Natural killer cell (primary cell): ENCODE measurements around the gene BAG3. TPM values are rescaled to one million over a fixed set of nuclear protein-coding genes. Genes with fewer than 3 reads are reported as not detected.

Experiments used
- ATAC-seq, 3 donors: fragments of 150-1000 bp in 2 of 3; fragments of 200-7000 bp in 1 of 3; cut with Tn5 transposase; 1 replicate in 1 of 3; 2 replicates in 2 of 3; pipeline ENCODE4 v1.10.0; 2021; ENCODE audit warnings: mild to moderate bottlenecking in 2 of 3, moderate library complexity in 2 of 3
- DNase-seq, 2 donors: peaks; one replicate each; pipeline versions ENCODE4 v3.0.0 to v3.0.0-alpha.2; 2013 to 2021; ENCODE audit warnings: mixed read lengths in 1 of 2
- H3K27ac ChIP-seq: one replicate; pipeline ENCODE4 v1.5.1; 2013; ENCODE audit warnings: mild to moderate bottlenecking, low read length
- H3K27me3 ChIP-seq: one replicate; pipeline ENCODE4 v1.6.1; 2013; ENCODE audit warnings: low read length; ENCODE audit not compliant: control insufficient read depth, insufficient read depth
- H3K36me3 ChIP-seq: one replicate; pipeline ENCODE4 v1.6.1; 2013; ENCODE audit warnings: low read length; ENCODE audit not compliant: control insufficient read depth, insufficient read depth
- H3K4me1 ChIP-seq: one replicate; pipeline ENCODE4 v1.6.1; 2013; ENCODE audit warnings: low read length; ENCODE audit not compliant: control insufficient read depth, insufficient read depth
- H3K4me3 ChIP-seq: one replicate; pipeline ENCODE4 v1.5.1; 2013; ENCODE audit warnings: low read length
- H3K9me3 ChIP-seq: one replicate; pipeline ENCODE4 v1.6.1; 2013; ENCODE audit warnings: low read length; ENCODE audit not compliant: control insufficient read depth, insufficient read depth
- H3K27ac Mint-ChIP-seq, 2 donors: one replicate each; pipeline ENCODE4 v1.8.0; 2022; ENCODE audit warnings: mild to moderate bottlenecking in 2 of 2, mixed read lengths in 2 of 2, moderate library complexity in 1 of 2
- H3K27me3 Mint-ChIP-seq, 2 donors: one replicate each; pipeline ENCODE4 v1.8.0; 2022; ENCODE audit warnings: low read depth in 2 of 2, mixed read lengths in 2 of 2
- H3K36me3 Mint-ChIP-seq: one replicate; pipeline ENCODE4 v1.8.0; 2022; ENCODE audit warnings: mixed read lengths
- H3K4me1 Mint-ChIP-seq, 2 donors: one replicate each; pipeline ENCODE4 v1.8.0; 2022; ENCODE audit warnings: mixed read lengths in 2 of 2
- H3K4me3 Mint-ChIP-seq: one replicate; pipeline ENCODE4 v1.8.0; 2022; ENCODE audit warnings: mild to moderate bottlenecking, moderate library complexity, mixed read lengths
- H3K9me3 Mint-ChIP-seq, 2 donors: one replicate each; pipeline ENCODE4 v1.8.0; 2022; ENCODE audit warnings: mixed read lengths in 2 of 2
- WGBS: methylation state at CpG from one replicate; pipeline ENCODE4 v1.1.7; 2013; ENCODE audit warnings: missing lambda C conversion rate; ENCODE audit not compliant: insufficient coverage; 5-methylcytosine and 5-hydroxymethylcytosine counted together
- intact Hi-C: fragments of 100-400 bp; cut with micrococcal nuclease; formaldehyde crosslinking; loops from one replicate; pipeline ENCODE4 v1.14.2; 2022
- total RNA-seq, 4 donors: library from RNA; stranded (reverse); fragments of 120-200 nt in 1 of 4; gene quantifications; one replicate each; pipeline versions ENCODE4 v1.2.3 to v1.2.4, GENCODE V29; 2013 to 2022
- TF ChIP-seq, protein P1 (sequence below): fragments of 200-600 bp; IDR thresholded peaks from one replicate; pipeline ENCODE4 v1.8.0; 2022; ENCODE audit warnings: antibody characterized with exemption

BAG3 gene
- total RNA-seq, 3 donors from 2014 or later (not counting 1 experiment from before 2014, with no cell fraction given), result 7.6 to 9.7 (median 8.3) TPM

DNA sequence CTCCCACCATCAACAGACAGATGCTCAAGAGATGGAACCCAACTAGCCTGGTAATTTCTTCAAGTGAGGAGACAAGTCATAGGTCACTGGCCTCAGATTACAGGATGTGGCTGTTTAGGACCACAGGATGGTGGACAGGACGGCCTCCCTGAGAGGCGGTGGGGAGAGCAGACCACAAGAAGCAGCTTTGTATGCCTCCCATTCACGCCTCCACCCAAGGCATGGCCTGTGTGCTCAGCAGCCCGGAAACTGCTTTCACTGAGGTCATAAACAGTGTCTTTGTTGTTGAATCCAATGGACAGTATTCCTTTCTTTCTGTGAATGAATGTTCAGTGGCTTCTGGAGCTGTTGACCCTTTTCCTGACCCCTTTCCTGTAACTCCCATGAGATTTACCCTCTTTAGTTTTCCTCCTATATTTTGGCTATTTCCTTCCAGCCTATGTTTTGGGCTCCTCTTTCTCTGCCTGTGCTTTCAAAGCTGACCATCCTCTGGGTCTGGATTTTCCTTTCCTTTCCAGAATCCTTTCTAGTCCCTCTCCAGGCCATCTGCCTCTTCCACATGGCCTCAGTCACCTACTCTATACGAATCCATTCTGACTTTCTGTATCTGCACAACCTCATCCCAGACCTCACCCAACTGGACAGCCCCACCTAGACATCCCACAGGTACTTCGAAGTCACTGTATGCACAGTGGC, 42.2 kb downstream of the BAG3 start:
- Mint-ChIP-seq H3K27ac (peak overlapping the region; percentile 83 to 88), H3K36me3 (no peaks in the 10 kb centered on the region), H3K4me1 (peaks cover 40 to 43% of the 10 kb centered on the region in 2 donors), H3K9me3 (no peaks in the 10 kb centered on the region), H3K27me3 (no peaks in the 10 kb centered on the region), H3K4me3 (peak overlapping the region; percentile 49)
- intact Hi-C loops, result no loop called here
- Histone ChIP-seq H3K9me3 (no peaks in the 10 kb centered on the region), H3K27ac (peak overlapping the region; percentile 67), H3K36me3 (no peaks in the 10 kb centered on the region), H3K4me3 (no peak overlapping the region), H3K27me3 (no peaks in the 10 kb centered on the region), H3K4me1 (peaks cover 29% of the 10 kb centered on the region)
- WGBS, result 45% methylated on average over 6 of the region's 6 CpGs
- TF ChIP-seq, protein P1, sequence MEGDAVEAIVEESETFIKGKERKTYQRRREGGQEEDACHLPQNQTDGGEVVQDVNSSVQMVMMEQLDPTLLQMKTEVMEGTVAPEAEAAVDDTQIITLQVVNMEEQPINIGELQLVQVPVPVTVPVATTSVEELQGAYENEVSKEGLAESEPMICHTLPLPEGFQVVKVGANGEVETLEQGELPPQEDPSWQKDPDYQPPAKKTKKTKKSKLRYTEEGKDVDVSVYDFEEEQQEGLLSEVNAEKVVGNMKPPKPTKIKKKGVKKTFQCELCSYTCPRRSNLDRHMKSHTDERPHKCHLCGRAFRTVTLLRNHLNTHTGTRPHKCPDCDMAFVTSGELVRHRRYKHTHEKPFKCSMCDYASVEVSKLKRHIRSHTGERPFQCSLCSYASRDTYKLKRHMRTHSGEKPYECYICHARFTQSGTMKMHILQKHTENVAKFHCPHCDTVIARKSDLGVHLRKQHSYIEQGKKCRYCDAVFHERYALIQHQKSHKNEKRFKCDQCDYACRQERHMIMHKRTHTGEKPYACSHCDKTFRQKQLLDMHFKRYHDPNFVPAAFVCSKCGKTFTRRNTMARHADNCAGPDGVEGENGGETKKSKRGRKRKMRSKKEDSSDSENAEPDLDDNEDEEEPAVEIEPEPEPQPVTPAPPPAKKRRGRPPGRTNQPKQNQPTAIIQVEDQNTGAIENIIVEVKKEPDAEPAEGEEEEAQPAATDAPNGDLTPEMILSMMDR, result no peak
- DNase-seq (peak; percentile 27 to 35), ATAC-seq (peak; percentile 82 to 95 (median 95))

GRCh38 chr10:119694608-119695007, 43.4 kb downstream of the BAG3 start:
- H3K4me3 Mint-ChIP-seq, result peak overlapping the region; percentile 49
- ATAC-seq, result no peak
- H3K4me1 Mint-ChIP-seq, result peaks cover 38 to 39% of the 10 kb centered on the region in 2 donors

GRCh38 chr10:119700321-119700954, 49.3 kb downstream of the BAG3 start:
- peak overlapping the region; percentile 61 for H3K27ac ChIP-seq
- H3K9me3 ChIP-seq, result no peaks in the 10 kb centered on the region
- WGBS, result 81% methylated on average over 2 of the region's 4 CpGs
- Mint-ChIP-seq H3K36me3 (no peaks in the 10 kb centered on the region), H3K4me3 (no peak overlapping the region), H3K27me3 (peaks cover 0 to 3% of the 10 kb centered on the region in 2 donors), H3K4me1 (peaks cover 0 to 5% of the 10 kb centered on the region in 2 donors), H3K9me3 (no peaks in the 10 kb centered on the region), H3K27ac (no peak overlapping the region)
- H3K27me3 ChIP-seq, result no peaks in the 10 kb centered on the region
- ATAC-seq, result no peak
- DNase-seq, result no peak
- TF ChIP-seq, protein P1, result no peak
- H3K36me3 ChIP-seq, result no peaks in the 10 kb centered on the region
- peaks cover 13% of the 10 kb centered on the region for H3K4me1 ChIP-seq
- intact Hi-C loops, result no loop called here
- H3K4me3 ChIP-seq, result no peak overlapping the region

More at GRCh38 chr10:119694608-119695007, 43.4 kb downstream of the BAG3 start:
- DNase-seq, result no peak
- peak overlapping the region; percentile 83 to 88 for H3K27ac Mint-ChIP-seq
- no peak overlapping the region for H3K27ac ChIP-seq
- no peaks in the 10 kb centered on the region for H3K36me3 Mint-ChIP-seq
- no peaks in the 10 kb centered on the region for H3K9me3 Mint-ChIP-seq
- no peaks in the 10 kb centered on the region for H3K9me3 ChIP-seq
- H3K27me3 Mint-ChIP-seq, result no peaks in the 10 kb centered on the region
- H3K27me3 ChIP-seq, result no peaks in the 10 kb centered on the region
- WGBS, result 96% methylated on average over 7 of the region's 7 CpGs
- intact Hi-C loops, result no loop called here
- TF ChIP-seq, protein P1, result no peak
- H3K36me3 ChIP-seq, result no peaks in the 10 kb centered on the region
- peaks cover 29% of the 10 kb centered on the region for H3K4me1 ChIP-seq
- no peak overlapping the region for H3K4me3 ChIP-seq
